GM10266 (cell line): Measurements from ENCODE around the gene SERGEF.
"Not testable (repeated sequence)": the region's sequence is repeated elsewhere in the genome, so short reads cannot be mapped to it uniquely, and the experiment has no call there.

Experiments used
- DNase-seq: peaks from one replicate; pipeline ENCODE4 v3.0.0; 2012; ENCODE audit errors: extremely low spot score
- CTCF ChIP-seq: IDR thresholded peaks from 2 replicates; pipeline ENCODE4 v1.5.1; 2012; ENCODE audit warnings: mild to moderate bottlenecking, low read depth; ENCODE audit not compliant: control insufficient read depth, insufficient read depth; ENCODE audit errors: missing control alignments

SERGEF gene

GRCh38 chr11:17877886-17878285 is 135.0 kb downstream of the SERGEF start:
- TF ChIP-seq CTCF = no peak
- DNase-seq = no peak

GRCh38 chr11:17876827-17877226 is 136.0 kb downstream of the SERGEF start:
- no peak for TF ChIP-seq CTCF
- no peak for DNase-seq

GRCh38 chr11:17875891-17876290 is 137.0 kb downstream of the SERGEF start:
- no peak for TF ChIP-seq CTCF
- no peak for DNase-seq

- no peak for DNase-seq
- no peak for TF ChIP-seq CTCF
Observed at GRCh38 chr11:17873586-17873985, 139.3 kb downstream of the SERGEF start.

GRCh38 chr11:17868398-17868797 is 144.4 kb downstream of the SERGEF start:
- DNase-seq = not testable (repeated sequence)

GRCh38 chr11:17867341-17867740 is 145.5 kb downstream of the SERGEF start:
- no peak for DNase-seq
- TF ChIP-seq CTCF = no peak

GRCh38 chr11:17865765-17866428 is 146.9 kb downstream of the SERGEF start:
- TF ChIP-seq CTCF = no peak
- DNase-seq = no peak

GRCh38 chr11:17864478-17864941 is 148.3 kb downstream of the SERGEF start:
- no peak for DNase-seq
- TF ChIP-seq CTCF = peak; percentile 71
